EL (cell line): ENCODE measurements around the gene KLHL3.

Source experiments
- DNase-seq: peaks from one replicate; pipeline ENCODE4 v3.0.0-alpha.2; 2016

Gene KLHL3

GRCh38 chr5:137743031-137743640 lies 7.2 kb upstream of the KLHL3 start:
- DNase-seq = peak; percentile 72

DNA sequence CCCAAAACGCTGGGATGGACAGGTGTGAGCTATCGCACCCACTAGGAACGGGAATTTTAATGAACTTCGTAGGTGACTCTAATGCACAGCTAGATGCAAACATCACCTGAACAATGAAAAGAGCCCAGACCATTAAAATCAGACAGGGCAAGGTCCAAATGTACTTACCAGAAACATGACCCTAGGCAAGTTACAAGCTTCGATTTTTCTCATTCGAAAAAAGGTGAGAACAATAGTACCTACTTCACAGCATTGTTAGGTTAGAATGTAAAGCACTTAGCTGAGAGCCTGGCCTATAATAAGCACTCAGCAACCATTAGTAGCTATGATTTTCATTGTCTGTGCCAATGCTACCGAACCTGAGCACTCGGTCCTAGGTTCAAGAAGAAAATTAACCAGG lies 5.8 kb upstream of the KLHL3 start:
- no peak for DNase-seq

DNA sequence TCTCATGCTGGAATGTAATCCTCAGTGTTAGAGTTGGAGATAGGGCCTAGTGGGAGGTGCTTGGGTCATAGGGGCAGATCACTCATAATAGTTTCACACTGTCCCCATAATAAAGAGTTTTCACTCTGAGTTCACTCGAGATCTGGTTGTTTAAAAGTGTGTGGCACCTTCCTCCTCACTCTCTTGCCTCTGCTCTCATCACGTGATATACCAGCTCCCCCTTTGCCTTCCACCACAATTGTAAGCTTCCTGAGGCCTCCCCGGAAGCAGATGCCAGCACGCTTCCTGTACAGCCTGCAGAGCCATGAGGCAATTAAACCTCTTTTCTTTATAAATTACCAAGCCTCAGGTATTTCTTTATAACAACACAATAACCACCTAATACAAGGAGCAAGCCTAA lies 3.8 kb upstream of the KLHL3 start:
- DNase-seq = no peak

GRCh38 chr5:137738947-137739346 lies 3.1 kb upstream of the KLHL3 start:
- DNase-seq = no peak

GRCh38 chr5:137737349-137738131 lies 1.7 kb upstream of the KLHL3 start:
- peak; percentile 41 for DNase-seq

GRCh38 chr5:137736496-137736895 lies 607 bp upstream of the KLHL3 start:
- DNase-seq = no peak

GRCh38 chr5:137734962-137735554 lies 831 bp downstream of the KLHL3 start:
- peak; percentile 40 for DNase-seq

DNA sequence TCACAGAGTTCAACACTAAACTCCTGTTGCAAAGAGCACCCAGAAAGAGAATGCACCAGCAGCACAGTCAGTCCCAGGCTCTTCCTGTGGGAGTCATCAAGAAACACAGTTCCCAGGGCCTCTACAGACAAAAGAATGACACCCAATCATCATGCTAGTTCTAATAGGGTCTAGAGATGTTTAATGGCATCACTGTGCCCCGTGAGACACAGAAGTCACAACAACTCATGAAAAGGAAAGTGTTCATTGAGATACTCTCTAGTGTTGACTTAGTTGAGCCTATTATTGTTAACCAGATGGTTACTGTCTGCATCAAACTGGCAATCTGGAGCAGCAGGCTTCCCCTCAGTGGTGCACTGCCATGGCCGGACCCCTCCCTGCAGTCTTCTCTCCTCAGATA lies 1.6 kb downstream of the KLHL3 start:
- DNase-seq = no peak

DNA sequence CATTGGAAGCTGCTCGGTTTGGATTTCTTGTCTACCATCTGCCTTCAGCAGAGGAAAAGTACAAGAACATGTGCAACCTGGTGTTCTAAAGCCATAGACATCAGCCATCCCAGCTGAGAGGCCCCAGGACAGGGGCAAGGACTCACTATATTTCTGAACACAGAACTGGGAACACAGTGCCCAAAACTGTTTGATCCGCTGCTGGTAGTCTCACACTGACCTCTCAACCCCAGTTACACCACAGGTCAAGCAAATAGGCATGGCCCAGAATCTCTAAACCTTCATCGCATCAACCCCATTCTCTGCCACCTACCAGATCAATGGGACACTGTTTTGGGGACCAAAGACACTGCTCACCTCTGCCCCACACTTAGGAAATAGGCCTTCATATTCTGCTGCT lies 2.0 kb downstream of the KLHL3 start:
- no peak for DNase-seq

DNA sequence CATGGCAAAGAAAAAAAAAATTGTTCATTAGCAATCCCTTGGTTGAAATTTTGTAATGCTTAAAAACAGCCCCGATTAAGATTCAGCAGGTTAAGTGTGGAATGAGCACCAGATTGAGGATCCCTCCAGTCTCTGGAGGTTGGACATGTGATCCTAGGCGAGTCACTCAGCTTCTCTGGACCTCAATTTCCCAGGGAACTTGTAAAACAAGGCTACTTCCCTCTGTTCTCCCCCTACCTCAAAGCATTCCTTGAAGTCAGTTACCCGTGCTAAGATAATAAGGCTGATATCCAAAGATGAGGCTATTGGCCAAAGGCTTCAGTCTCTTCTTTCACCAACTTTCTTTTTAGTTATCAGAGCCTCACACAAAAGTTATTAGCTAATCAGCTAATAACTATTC lies 2.9 kb downstream of the KLHL3 start:
- DNase-seq = no peak

DNA sequence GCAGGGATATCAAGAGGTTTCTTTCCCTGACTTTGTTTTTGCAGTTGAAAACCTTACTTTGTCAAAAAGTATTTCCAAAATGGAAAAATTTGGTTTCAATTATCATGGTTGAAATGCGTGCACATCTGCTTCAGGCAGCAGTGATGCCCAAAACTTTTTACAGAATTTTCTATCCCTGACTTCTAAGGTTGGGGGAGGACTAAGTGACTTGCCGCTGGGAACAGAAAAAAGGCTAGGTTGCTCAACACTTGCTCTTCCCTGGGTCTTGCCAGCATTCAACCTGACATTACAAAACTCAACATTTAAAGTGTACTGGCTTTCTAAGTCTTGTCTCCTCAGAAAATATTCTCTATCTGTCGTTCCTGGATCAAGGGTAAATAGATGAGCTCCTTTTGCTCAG lies 4.7 kb downstream of the KLHL3 start:
- no peak for DNase-seq

DNA sequence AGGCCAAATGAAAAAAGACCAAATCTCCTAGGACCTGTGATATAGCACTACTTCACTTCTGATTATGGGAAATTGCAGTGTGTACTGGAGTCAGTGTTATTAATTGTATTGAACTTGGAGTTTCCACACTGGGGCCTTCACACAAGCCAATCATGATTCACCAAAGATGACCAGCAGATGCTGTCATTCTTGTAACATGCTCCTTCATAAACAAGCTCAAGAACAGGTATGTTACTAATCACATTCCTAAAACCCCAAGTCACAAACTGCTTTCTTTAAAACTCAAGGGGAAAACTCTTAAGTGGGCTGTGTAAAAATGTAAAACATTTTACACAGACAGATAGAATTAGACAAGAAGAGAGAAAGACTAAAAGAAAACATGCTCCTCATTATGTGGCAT lies 5.6 kb downstream of the KLHL3 start:
- DNase-seq = peak; percentile 69

GRCh38 chr5:137728048-137728447 lies 7.8 kb downstream of the KLHL3 start:
- DNase-seq = no peak

DNA sequence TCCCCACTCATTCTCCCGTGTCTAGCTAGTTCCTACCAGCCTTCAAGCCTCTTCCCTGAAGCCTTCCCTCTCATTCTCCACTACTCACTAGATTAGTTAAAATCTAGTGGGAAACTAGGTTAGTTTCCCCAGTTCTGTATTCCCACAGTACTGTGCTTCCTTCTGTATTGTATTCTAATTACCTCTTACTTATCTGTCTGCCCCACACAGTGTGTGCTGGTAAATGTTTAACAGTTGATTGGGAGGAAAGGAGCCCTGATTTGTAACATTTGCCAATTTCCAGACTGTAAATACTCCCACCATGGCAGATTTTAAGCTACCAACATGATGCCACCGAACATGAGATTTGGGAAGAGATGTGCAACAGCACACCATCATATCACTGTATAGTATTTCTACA lies 8.3 kb downstream of the KLHL3 start:
- DNase-seq = no peak

- no peak for DNase-seq
These were observed 11.6 kb downstream of the KLHL3 start for GRCh38 chr5:137724251-137724650.

GRCh38 chr5:137718611-137719010 lies 17.3 kb downstream of the KLHL3 start:
- no peak for DNase-seq

- no peak for DNase-seq
These were observed 19.6 kb downstream of the KLHL3 start for GRCh38 chr5:137716337-137716736.

GRCh38 chr5:137715456-137715855 lies 20.4 kb downstream of the KLHL3 start:
- DNase-seq = no peak

DNA sequence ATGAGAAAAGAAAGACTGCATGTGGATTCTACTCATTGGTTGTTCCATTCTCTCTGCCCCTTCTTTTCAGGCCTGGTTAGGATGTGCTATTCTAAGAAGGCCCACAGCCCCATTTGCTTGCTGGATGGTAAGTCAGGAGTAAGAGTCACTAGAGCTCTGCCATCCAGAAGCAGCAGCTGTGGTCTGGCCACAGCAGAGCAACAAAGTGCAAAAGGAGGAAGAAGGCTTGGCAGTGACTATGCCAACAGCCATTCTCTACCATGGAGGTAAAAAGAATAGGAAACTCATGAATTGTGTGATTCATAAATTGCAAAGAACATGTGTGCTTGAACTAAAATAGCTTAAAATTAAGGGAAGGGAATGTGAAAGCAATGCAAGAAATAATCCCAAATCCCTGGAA lies 20.9 kb downstream of the KLHL3 start:
- DNase-seq = no peak

GRCh38 chr5:137714494-137714893 lies 21.4 kb downstream of the KLHL3 start:
- no peak for DNase-seq

- DNase-seq = no peak
These were observed 23.7 kb downstream of the KLHL3 start for GRCh38 chr5:137712139-137712667.

DNA sequence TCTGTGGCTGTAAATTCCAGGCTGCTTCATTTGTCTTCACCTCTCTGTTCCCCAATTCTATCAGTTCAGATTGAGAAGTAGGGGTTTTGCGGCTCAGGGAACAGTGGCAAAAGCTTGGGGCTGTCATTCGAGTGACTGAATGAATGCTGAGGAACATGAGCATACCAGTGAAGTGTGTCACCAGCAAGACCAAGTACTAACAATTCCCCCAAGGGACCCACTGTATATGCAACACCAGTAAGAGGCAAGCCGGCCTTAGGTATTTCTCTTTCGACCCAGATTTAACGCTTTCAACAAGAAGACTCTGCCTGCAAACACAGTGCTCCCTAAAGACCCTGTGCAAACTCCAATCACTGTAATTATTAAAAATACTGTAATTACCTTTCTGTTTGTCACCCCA lies 25.8 kb downstream of the KLHL3 start:
- peak; percentile 32 for DNase-seq

DNA sequence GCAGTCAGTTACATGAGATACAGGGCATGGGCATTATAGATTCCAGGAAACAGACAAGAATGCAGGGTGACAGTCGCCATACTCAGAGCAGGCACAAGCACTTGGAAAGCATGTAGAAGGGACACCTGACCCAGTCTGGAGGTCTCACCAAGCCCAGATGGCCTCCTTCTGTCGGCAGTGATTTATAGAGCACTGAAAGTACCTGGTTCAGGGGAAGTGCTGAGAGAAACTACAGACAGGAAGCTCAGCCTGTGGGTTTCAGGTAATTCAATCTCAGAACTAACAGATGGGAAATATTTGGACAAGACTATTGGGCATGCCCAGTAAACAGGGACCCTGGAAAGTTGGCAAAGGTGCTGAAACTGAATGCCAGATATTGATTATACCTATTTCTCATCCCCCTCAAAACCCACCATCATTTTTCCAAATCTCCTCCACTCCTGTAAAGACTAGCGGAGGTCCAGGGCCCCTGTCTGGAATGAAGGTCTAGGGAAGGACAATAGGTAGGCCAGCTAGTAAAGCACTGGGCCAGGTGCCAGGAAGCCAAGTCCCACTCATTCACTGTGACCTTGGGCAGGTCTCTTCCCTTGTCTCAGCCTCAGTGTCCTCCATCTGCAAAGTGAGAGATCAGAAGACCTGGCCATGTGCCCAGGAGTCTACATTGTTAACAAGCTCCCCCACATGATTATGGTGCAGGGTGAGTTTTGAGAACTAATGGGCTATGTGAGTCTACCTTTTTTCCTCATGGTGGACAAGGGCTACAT lies 26.9 kb downstream of the KLHL3 start:
- no peak for DNase-seq
